Chondrocyte (in vitro differentiated cells): ENCODE results near the gene ARHGEF4. TPM values are rescaled to one million over a fixed set of nuclear protein-coding genes. Genes with fewer than 3 reads are reported as not detected.

ENCODE experiments used
- DNase-seq: peaks from one replicate; pipeline ENCODE4 v3.0.0; 2021; ENCODE audit warnings: mixed read lengths, low spot score
- H3K27ac Mint-ChIP-seq: one replicate; pipeline ENCODE4 v1.8.0; 2021; ENCODE audit warnings: mild to moderate bottlenecking, moderate library complexity, mixed read lengths; ENCODE audit not compliant: unreplicated experiment
- H3K27me3 Mint-ChIP-seq: 2 replicates; pipeline ENCODE4 v1.8.0; 2021; ENCODE audit warnings: low read depth, mixed read lengths
- H3K36me3 Mint-ChIP-seq: 2 replicates; pipeline ENCODE4 v1.8.0; 2021; ENCODE audit warnings: low read depth, mixed read lengths
- H3K4me1 Mint-ChIP-seq: 2 replicates; pipeline ENCODE4 v1.8.0; 2021; ENCODE audit warnings: low read depth, mild to moderate bottlenecking, mixed read lengths
- H3K4me3 Mint-ChIP-seq: one replicate; pipeline ENCODE4 v1.8.0; 2021; ENCODE audit warnings: mild to moderate bottlenecking, moderate library complexity, mixed read lengths; ENCODE audit not compliant: unreplicated experiment
- H3K9me3 Mint-ChIP-seq: 2 replicates; pipeline ENCODE4 v1.8.0; 2021; ENCODE audit warnings: low read depth, mixed read lengths
- total RNA-seq: library from RNA; stranded (reverse); gene quantifications from 3 replicates; pipeline ENCODE4 v1.2.1, GENCODE V29; 2021
- TF ChIP-seq, protein P1 (sequence below): fragments of 200-600 bp; sonication (generic); IDR thresholded peaks from 2 replicates; pipeline ENCODE4 v1.5.0; 2021; ENCODE audit warnings: antibody characterized with exemption, mild to moderate bottlenecking, moderate library complexity

Gene ARHGEF4
- total RNA-seq, 1 donor from 2014 or later: 12.3 TPM

DNA sequence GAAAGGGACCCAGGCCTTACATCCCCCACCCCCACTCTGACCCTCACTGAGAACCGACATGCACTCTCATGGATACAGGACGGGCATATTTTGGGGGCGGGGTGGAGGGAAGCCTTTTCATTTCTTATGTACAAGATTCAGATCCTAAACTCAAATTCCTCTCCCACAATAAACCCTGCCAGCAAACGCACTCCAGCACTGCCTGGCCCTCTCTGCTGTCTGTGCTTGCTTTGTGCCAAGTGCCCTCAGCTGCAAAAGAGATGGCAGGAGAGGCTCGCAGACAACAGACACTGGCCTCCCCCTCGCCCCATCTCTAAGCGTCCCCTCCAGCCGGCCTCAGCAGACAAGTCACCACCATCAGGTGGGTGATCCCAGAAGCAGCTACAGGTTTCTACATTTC is 214.2 kb downstream of the ARHGEF4 start:
- TF ChIP-seq, protein P1, sequence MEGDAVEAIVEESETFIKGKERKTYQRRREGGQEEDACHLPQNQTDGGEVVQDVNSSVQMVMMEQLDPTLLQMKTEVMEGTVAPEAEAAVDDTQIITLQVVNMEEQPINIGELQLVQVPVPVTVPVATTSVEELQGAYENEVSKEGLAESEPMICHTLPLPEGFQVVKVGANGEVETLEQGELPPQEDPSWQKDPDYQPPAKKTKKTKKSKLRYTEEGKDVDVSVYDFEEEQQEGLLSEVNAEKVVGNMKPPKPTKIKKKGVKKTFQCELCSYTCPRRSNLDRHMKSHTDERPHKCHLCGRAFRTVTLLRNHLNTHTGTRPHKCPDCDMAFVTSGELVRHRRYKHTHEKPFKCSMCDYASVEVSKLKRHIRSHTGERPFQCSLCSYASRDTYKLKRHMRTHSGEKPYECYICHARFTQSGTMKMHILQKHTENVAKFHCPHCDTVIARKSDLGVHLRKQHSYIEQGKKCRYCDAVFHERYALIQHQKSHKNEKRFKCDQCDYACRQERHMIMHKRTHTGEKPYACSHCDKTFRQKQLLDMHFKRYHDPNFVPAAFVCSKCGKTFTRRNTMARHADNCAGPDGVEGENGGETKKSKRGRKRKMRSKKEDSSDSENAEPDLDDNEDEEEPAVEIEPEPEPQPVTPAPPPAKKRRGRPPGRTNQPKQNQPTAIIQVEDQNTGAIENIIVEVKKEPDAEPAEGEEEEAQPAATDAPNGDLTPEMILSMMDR: no peak
- H3K36me3 Mint-ChIP-seq: peaks cover 44% of the 10 kb centered on the region
- H3K27me3 Mint-ChIP-seq: no peaks in the 10 kb centered on the region
- no peak for DNase-seq
- H3K4me3 Mint-ChIP-seq: no peak overlapping the region
- no peak overlapping the region for H3K27ac Mint-ChIP-seq
- no peaks in the 10 kb centered on the region for H3K9me3 Mint-ChIP-seq
- peaks cover 9% of the 10 kb centered on the region for H3K4me1 Mint-ChIP-seq

- H3K27ac Mint-ChIP-seq: no peak overlapping the region
- peaks cover 40% of the 10 kb centered on the region for H3K36me3 Mint-ChIP-seq
- DNase-seq: no peak
- H3K27me3 Mint-ChIP-seq: no peaks in the 10 kb centered on the region
- no peaks in the 10 kb centered on the region for H3K9me3 Mint-ChIP-seq
- peaks cover 25% of the 10 kb centered on the region for H3K4me1 Mint-ChIP-seq
- TF ChIP-seq, protein P1: no peak
- H3K4me3 Mint-ChIP-seq: no peak overlapping the region
Observed at GRCh38 chr2:131052741-131053263, 216.1 kb downstream of the ARHGEF4 start.

DNA sequence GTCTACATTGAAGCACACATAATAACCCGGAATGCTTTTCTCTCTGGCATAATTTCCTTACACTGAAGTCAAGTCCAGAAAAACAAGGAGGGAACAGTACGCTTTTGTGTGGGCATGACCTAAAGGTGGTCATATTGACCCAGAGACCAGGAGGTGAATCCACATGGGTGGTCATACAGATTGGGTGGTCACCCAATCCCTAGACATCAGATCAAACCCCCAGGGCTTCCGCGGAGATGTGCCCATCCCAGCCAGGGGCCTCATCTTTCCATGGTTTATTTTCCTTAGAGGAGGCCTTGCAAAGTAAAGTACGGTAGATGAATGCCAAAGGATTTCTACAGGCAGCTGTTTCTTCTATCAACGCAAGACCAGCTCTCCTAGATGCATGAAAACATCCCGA is 217.8 kb downstream of the ARHGEF4 start:
- Mint-ChIP-seq H3K36me3 (peaks cover 35% of the 10 kb centered on the region), H3K4me1 (peaks cover 30% of the 10 kb centered on the region), H3K4me3 (no peak overlapping the region), H3K27ac (no peak overlapping the region), H3K27me3 (no peaks in the 10 kb centered on the region), H3K9me3 (no peaks in the 10 kb centered on the region)
- DNase-seq: no peak
- TF ChIP-seq, protein P1: no peak

DNA sequence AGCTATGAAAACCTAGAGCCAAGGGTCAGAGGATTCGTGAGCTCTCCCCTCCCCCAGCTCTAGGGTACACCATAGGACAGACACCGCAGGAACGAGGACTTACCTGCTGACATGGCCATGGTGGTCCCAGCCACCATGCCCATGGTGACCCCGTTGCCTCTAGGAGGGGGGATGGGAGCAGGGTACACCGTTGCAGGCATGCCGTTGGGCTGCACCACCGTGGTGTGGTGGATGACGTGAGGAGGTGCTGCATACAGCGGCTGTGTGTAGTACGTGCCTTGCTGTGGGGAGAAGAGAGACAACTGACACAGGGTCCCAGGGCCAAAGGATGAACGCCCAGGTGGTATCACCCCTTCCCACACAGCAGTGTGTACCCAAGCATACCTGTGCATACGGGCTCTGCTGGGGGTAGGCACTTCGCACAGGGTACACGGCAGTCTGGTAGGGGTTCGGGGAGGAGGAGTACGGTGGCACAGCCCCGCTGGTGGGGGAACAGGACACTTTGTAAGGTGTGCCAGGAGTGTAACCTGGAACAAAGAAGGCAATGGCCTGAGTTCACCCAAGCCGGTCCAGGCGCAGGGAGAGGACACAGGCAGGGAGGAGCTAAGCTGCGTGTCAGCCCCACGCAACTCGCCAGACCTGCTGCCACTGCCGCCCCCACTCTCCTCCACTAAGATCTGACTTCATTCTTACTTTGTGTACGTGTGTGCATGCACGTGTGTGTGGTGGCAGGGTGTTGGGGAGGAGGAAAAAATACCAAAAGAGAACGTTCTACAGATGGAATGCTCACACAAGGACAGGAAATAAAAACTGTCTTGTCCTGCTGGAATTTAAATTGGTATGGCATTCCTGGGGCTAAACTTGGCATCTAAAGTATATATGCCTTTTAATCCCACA is 218.7 kb downstream of the ARHGEF4 start:
- no peak for DNase-seq
- TF ChIP-seq, protein P1: no peak
- Mint-ChIP-seq H3K9me3 (no peaks in the 10 kb centered on the region), H3K27ac (peak overlapping the region; percentile 82), H3K36me3 (peaks cover 32% of the 10 kb centered on the region), H3K4me3 (no peak overlapping the region), H3K4me1 (peaks cover 30% of the 10 kb centered on the region), H3K27me3 (no peaks in the 10 kb centered on the region)

DNA sequence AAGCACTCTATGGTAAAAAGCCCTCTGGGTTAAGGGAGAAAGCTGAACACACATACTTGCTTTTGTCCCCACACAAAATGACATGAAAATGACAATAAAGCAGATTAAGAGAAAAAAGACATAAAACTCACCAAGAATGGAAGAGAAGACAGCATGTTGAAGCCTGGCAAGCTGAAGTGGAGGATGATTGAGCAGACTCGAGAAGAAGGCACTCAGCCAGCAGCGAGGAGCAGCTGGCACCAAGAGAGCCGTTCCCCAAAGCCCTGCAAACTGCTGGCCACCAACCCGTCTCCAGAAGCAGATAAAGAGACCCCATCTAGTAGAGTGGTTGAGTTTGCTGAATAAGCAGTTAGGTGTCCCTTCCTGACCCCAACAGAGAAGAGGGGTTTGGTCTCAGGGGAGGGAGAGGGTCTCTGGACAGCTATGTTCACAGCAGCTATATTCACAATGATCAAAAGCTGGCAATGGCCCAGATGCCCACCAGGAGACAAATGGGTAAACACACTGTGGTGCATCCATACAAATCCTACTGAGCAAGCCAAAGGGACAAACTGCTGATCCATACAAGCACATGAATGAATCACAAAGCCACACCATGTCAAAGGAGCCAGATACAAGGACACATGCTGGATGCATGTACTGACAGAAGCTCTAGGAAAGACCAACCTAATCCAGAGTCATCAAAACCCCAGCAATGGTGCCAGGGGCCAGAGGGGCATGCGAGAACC is 219.7 kb downstream of the ARHGEF4 start:
- H3K27me3 Mint-ChIP-seq: no peaks in the 10 kb centered on the region
- H3K4me1 Mint-ChIP-seq: peaks cover 34% of the 10 kb centered on the region
- H3K36me3 Mint-ChIP-seq: peaks cover 29% of the 10 kb centered on the region
- H3K9me3 Mint-ChIP-seq: no peaks in the 10 kb centered on the region
- TF ChIP-seq, protein P1: no peak
- DNase-seq: no peak
- no peak overlapping the region for H3K4me3 Mint-ChIP-seq
- peak overlapping the region; percentile 82 for H3K27ac Mint-ChIP-seq
